HEK293 (cell line): ENCODE results near the gene TMEM170B.

Experiments
- CTCF ChIA-PET: fragments of 350-600 bp; formaldehyde crosslinking; extraction: SDS; loops from one replicate; lab custom pipeline; 2021; ENCODE audit warnings: antibody characterized with exemption; lab: Yijun Ruan, JAX
- POLR2A ChIA-PET: fragments of 300-600 bp; formaldehyde crosslinking; extraction: SDS; loops from one replicate; lab custom pipeline; 2020; ENCODE audit warnings: antibody characterized with exemption, inconsistent platforms; lab: Yijun Ruan, JAX
- H3K27ac ChIP-seq: fragments of 200-500 bp; sonication (Bioruptor generic); 2 replicates; pipeline ENCODE4 v1.5.1; 2014; ENCODE audit warnings: low read depth, low read length, control low read depth, inconsistent platforms; ENCODE audit errors: extremely low read depth
- H3K36me3 ChIP-seq, 2 experiments: fragments of 200-500 bp in 1 of 2; sonication (Bioruptor generic) in 1 of 2; 1 replicate in 1 of 2; 2 replicates in 1 of 2; pipeline ENCODE4 v1.5.1; 2014 to 2017; ENCODE audit warnings: inconsistent platforms in 2 of 2, low read length in 2 of 2; ENCODE audit not compliant: control insufficient read depth in 2 of 2, insufficient read depth in 1 of 2
- H3K4me1 ChIP-seq: fragments of 200-500 bp; sonication (Bioruptor generic); 2 replicates; pipeline ENCODE4 v1.5.1; 2014; ENCODE audit warnings: mild to moderate bottlenecking, low read length, inconsistent platforms; ENCODE audit not compliant: control insufficient read depth, insufficient read depth
- H3K4me3 ChIP-seq: 2 replicates; pipeline ENCODE4 v1.5.1; 2011; ENCODE audit warnings: low read depth, mild to moderate bottlenecking, control low read depth, low read length, moderate library complexity
- H3K9me3 ChIP-seq: fragments of 200-500 bp; sonication (Bioruptor generic); 2 replicates; pipeline ENCODE4 v1.5.1; 2014; ENCODE audit warnings: low read depth, low read length, inconsistent platforms; ENCODE audit not compliant: control insufficient read depth, insufficient read depth
- BCL11A ChIP-seq: fragments of 450-650 bp; formaldehyde crosslinking; IDR thresholded peaks from 2 replicates; pipeline ENCODE4 v1.5.1; 2016; ENCODE audit warnings: low read depth, missing biosample characterization, missing genetic modification characterization
- HOXA7 ChIP-seq: sonication (generic); formaldehyde crosslinking; IDR thresholded peaks from 2 replicates; pipeline ENCODE4 v1.8.1; 2022; ENCODE audit warnings: missing genetic modification reagents, borderline replicate concordance
- MEIS1 ChIP-seq: sonication (generic); formaldehyde crosslinking; IDR thresholded peaks from 2 replicates; pipeline ENCODE4 v1.8.1; 2022; ENCODE audit warnings: missing genetic modification reagents, mild to moderate bottlenecking, borderline replicate concordance
- ZNF112 ChIP-seq: fragments of 450-650 bp; formaldehyde crosslinking; IDR thresholded peaks from 2 replicates; pipeline ENCODE4 v1.5.0; 2017; ENCODE audit warnings: missing biosample characterization, missing genetic modification characterization
- ZNF473 ChIP-seq: fragments of 450-650 bp; formaldehyde crosslinking; IDR thresholded peaks from 2 replicates; pipeline ENCODE4 v1.5.1; 2017; ENCODE audit warnings: missing biosample characterization, missing genetic modification characterization
- ZNF501 ChIP-seq: fragments of 450-650 bp; formaldehyde crosslinking; IDR thresholded peaks from 2 replicates; pipeline ENCODE4 v1.5.1; 2016; ENCODE audit warnings: missing biosample characterization, missing genetic modification characterization
- TF ChIP-seq, protein P1 (sequence below): fragments of 450-650 bp; formaldehyde crosslinking; IDR thresholded peaks from 2 replicates; pipeline ENCODE4 v1.5.1; 2016; ENCODE audit warnings: missing biosample characterization, missing genetic modification characterization
- TF ChIP-seq, protein P2 (sequence below): fragments of 450-650 bp; formaldehyde crosslinking; IDR thresholded peaks from 2 replicates; pipeline ENCODE4 v1.5.1; 2016; ENCODE audit warnings: missing biosample characterization, missing genetic modification characterization, borderline replicate concordance
- TF ChIP-seq, protein P3 (sequence below): fragments of 450-650 bp; formaldehyde crosslinking; IDR thresholded peaks from 2 replicates; pipeline ENCODE4 v1.5.1; 2016; ENCODE audit warnings: missing biosample characterization, missing genetic modification characterization
- TF ChIP-seq, protein P4 (sequence below): fragments of 450-650 bp; formaldehyde crosslinking; IDR thresholded peaks from 2 replicates; pipeline ENCODE4 v1.5.1; 2016; ENCODE audit warnings: missing biosample characterization, missing genetic modification characterization
- TF ChIP-seq, protein P5 (sequence below): fragments of 450-650 bp; formaldehyde crosslinking; conservative IDR thresholded peaks from 2 replicates; pipeline ENCODE4 v1.5.1; 2016; ENCODE audit warnings: low read depth, missing biosample characterization, missing genetic modification characterization

Gene TMEM170B

DNA sequence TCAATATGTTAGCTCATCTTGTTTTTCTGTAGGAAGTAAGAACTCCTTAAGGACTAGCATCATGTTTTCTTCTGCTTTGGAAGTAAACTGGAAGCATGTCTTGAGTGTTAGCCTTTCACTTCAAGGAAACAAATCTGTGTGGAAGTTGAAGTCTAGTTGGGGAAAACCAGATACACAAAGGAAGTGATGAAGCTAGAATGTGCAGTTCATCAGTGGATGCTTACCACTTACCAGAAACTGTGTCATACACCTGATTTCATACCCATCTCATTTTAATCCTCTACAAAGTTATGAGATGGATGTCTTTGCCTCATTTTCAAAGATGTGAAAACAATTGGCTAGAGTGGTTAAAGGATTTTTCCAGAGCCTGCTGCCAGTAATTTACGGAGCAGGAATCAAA lies 75.8 kb downstream of the TMEM170B start:
- CTCF ChIA-PET = interaction anchor here (0.6 kb wide), 1 partner anchor 1040 kb away, joined by 3 read pairs; no protein-coding TSS in a partner anchor
- POLR2A ChIA-PET = no interaction called here

More for the DNA sequence above, 75.8 kb downstream of the TMEM170B start:
- Histone ChIP-seq H3K27ac (no peak overlapping the region), H3K4me1 (no peaks in the 10 kb centered on the region), H3K36me3 (no peaks in the 10 kb centered on the region), H3K9me3 (no peaks in the 10 kb centered on the region), H3K4me3 (no peak overlapping the region)
- no peak for TF ChIP-seq MEIS1 (CRISPR knock-in tag)
- no peak for TF ChIP-seq ZNF501 (tag by site-specific recombination)
- no peak for TF ChIP-seq BCL11A
- TF ChIP-seq, protein P1, sequence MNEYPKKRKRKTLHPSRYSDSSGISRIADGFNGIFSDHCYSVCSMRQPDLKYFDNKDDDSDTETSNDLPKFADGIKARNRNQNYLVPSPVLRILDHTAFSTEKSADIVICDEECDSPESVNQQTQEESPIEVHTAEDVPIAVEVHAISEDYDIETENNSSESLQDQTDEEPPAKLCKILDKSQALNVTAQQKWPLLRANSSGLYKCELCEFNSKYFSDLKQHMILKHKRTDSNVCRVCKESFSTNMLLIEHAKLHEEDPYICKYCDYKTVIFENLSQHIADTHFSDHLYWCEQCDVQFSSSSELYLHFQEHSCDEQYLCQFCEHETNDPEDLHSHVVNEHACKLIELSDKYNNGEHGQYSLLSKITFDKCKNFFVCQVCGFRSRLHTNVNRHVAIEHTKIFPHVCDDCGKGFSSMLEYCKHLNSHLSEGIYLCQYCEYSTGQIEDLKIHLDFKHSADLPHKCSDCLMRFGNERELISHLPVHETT (tag by site-specific recombination) = no peak
- TF ChIP-seq, protein P2, sequence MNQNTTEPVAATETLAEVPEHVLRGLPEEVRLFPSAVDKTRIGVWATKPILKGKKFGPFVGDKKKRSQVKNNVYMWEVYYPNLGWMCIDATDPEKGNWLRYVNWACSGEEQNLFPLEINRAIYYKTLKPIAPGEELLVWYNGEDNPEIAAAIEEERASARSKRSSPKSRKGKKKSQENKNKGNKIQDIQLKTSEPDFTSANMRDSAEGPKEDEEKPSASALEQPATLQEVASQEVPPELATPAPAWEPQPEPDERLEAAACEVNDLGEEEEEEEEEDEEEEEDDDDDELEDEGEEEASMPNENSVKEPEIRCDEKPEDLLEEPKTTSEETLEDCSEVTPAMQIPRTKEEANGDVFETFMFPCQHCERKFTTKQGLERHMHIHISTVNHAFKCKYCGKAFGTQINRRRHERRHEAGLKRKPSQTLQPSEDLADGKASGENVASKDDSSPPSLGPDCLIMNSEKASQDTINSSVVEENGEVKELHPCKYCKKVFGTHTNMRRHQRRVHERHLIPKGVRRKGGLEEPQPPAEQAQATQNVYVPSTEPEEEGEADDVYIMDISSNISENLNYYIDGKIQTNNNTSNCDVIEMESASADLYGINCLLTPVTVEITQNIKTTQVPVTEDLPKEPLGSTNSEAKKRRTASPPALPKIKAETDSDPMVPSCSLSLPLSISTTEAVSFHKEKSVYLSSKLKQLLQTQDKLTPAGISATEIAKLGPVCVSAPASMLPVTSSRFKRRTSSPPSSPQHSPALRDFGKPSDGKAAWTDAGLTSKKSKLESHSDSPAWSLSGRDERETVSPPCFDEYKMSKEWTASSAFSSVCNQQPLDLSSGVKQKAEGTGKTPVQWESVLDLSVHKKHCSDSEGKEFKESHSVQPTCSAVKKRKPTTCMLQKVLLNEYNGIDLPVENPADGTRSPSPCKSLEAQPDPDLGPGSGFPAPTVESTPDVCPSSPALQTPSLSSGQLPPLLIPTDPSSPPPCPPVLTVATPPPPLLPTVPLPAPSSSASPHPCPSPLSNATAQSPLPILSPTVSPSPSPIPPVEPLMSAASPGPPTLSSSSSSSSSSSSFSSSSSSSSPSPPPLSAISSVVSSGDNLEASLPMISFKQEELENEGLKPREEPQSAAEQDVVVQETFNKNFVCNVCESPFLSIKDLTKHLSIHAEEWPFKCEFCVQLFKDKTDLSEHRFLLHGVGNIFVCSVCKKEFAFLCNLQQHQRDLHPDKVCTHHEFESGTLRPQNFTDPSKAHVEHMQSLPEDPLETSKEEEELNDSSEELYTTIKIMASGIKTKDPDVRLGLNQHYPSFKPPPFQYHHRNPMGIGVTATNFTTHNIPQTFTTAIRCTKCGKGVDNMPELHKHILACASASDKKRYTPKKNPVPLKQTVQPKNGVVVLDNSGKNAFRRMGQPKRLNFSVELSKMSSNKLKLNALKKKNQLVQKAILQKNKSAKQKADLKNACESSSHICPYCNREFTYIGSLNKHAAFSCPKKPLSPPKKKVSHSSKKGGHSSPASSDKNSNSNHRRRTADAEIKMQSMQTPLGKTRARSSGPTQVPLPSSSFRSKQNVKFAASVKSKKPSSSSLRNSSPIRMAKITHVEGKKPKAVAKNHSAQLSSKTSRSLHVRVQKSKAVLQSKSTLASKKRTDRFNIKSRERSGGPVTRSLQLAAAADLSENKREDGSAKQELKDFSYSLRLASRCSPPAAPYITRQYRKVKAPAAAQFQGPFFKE (tag by site-specific recombination) = no peak
- no peak for TF ChIP-seq HOXA7 (CRISPR knock-in tag)
- no peak for TF ChIP-seq ZNF112 (tag by site-specific recombination)
- no peak for TF ChIP-seq ZNF473 (tag by site-specific recombination)
- TF ChIP-seq, protein P3, sequence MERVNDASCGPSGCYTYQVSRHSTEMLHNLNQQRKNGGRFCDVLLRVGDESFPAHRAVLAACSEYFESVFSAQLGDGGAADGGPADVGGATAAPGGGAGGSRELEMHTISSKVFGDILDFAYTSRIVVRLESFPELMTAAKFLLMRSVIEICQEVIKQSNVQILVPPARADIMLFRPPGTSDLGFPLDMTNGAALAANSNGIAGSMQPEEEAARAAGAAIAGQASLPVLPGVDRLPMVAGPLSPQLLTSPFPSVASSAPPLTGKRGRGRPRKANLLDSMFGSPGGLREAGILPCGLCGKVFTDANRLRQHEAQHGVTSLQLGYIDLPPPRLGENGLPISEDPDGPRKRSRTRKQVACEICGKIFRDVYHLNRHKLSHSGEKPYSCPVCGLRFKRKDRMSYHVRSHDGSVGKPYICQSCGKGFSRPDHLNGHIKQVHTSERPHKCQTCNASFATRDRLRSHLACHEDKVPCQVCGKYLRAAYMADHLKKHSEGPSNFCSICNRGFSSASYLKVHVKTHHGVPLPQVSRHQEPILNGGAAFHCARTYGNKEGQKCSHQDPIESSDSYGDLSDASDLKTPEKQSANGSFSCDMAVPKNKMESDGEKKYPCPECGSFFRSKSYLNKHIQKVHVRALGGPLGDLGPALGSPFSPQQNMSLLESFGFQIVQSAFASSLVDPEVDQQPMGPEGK (tag by site-specific recombination) = no peak
- TF ChIP-seq, protein P4, sequence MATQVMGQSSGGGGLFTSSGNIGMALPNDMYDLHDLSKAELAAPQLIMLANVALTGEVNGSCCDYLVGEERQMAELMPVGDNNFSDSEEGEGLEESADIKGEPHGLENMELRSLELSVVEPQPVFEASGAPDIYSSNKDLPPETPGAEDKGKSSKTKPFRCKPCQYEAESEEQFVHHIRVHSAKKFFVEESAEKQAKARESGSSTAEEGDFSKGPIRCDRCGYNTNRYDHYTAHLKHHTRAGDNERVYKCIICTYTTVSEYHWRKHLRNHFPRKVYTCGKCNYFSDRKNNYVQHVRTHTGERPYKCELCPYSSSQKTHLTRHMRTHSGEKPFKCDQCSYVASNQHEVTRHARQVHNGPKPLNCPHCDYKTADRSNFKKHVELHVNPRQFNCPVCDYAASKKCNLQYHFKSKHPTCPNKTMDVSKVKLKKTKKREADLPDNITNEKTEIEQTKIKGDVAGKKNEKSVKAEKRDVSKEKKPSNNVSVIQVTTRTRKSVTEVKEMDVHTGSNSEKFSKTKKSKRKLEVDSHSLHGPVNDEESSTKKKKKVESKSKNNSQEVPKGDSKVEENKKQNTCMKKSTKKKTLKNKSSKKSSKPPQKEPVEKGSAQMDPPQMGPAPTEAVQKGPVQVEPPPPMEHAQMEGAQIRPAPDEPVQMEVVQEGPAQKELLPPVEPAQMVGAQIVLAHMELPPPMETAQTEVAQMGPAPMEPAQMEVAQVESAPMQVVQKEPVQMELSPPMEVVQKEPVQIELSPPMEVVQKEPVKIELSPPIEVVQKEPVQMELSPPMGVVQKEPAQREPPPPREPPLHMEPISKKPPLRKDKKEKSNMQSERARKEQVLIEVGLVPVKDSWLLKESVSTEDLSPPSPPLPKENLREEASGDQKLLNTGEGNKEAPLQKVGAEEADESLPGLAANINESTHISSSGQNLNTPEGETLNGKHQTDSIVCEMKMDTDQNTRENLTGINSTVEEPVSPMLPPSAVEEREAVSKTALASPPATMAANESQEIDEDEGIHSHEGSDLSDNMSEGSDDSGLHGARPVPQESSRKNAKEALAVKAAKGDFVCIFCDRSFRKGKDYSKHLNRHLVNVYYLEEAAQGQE (tag by site-specific recombination) = no peak
- TF ChIP-seq, protein P5, sequence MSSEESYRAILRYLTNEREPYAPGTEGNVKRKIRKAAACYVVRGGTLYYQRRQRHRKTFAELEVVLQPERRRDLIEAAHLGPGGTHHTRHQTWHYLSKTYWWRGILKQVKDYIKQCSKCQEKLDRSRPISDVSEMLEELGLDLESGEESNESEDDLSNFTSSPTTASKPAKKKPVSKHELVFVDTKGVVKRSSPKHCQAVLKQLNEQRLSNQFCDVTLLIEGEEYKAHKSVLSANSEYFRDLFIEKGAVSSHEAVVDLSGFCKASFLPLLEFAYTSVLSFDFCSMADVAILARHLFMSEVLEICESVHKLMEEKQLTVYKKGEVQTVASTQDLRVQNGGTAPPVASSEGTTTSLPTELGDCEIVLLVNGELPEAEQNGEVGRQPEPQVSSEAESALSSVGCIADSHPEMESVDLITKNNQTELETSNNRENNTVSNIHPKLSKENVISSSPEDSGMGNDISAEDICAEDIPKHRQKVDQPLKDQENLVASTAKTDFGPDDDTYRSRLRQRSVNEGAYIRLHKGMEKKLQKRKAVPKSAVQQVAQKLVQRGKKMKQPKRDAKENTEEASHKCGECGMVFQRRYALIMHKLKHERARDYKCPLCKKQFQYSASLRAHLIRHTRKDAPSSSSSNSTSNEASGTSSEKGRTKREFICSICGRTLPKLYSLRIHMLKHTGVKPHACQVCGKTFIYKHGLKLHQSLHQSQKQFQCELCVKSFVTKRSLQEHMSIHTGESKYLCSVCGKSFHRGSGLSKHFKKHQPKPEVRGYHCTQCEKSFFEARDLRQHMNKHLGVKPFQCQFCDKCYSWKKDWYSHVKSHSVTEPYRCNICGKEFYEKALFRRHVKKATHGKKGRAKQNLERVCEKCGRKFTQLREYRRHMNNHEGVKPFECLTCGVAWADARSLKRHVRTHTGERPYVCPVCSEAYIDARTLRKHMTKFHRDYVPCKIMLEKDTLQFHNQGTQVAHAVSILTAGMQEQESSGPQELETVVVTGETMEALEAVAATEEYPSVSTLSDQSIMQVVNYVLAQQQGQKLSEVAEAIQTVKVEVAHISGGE = no peak
